ENCODE data around the gene MUC5AC.

DNA sequence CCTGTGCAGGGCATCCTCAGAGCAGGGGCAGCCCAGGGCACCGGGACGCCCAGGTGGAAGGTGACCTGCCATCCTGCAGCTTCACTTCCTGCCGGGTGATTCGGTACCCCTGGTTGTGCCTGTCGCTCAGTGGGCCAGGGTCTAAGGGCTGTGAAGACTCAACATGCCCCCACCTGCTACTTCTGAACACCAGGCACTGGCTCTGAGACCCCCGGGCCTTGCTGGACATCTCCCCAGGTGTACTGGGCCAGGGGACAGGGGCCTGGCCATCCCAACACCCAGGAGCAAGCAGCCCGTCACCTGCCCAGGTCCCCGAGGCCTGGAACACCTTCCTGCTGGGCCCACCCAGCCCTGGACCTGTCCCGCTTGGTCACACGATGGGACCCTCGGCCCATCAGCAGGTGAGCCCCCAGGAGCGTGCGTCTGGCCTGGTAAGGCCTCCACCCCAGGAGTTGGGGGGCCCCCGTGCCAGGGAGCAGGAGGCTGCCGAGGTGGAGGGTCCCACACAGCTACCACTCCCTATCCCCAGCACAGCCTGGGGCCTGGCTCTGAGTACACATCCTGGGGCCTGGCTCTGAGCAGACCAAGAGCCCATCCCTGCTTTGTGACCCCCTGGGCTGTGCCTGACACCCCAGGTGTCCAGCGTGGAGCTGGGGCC is 61.2 kb downstream of the MUC5AC start:
- TF ChIP-seq, protein P1, sequence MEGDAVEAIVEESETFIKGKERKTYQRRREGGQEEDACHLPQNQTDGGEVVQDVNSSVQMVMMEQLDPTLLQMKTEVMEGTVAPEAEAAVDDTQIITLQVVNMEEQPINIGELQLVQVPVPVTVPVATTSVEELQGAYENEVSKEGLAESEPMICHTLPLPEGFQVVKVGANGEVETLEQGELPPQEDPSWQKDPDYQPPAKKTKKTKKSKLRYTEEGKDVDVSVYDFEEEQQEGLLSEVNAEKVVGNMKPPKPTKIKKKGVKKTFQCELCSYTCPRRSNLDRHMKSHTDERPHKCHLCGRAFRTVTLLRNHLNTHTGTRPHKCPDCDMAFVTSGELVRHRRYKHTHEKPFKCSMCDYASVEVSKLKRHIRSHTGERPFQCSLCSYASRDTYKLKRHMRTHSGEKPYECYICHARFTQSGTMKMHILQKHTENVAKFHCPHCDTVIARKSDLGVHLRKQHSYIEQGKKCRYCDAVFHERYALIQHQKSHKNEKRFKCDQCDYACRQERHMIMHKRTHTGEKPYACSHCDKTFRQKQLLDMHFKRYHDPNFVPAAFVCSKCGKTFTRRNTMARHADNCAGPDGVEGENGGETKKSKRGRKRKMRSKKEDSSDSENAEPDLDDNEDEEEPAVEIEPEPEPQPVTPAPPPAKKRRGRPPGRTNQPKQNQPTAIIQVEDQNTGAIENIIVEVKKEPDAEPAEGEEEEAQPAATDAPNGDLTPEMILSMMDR (IDR thresholded peaks at IDR 0.05) = no peak
- TF ChIP-seq ZFX (IDR thresholded peaks at IDR 0.05; ENCODE audit: borderline replicate concordance) = no peak
